Activated naive CD4-positive, alpha-beta T cell treated with anti-CD3 and anti-CD28 coated beads, Interleukin-2, amount 10 ng/mL, durations not matched to agents 7 days and 5 days (primary cell): ENCODE measurements around the gene SAMD8.
"Not testable (repeated sequence)": the region's sequence is repeated elsewhere in the genome, so short reads cannot be mapped to it uniquely, and the experiment has no call there.

Source experiments
- CTCF ChIA-PET: fragments of 350-600 bp; sonication (Branson Sonifier 250); formaldehyde crosslinking; loops from one replicate; lab custom pipeline; 2021; ENCODE audit warnings: antibody characterized with exemption; lab: Charles Lee
- DNase-seq: peaks from one replicate; pipeline ENCODE4 v3.0.0-alpha.2; 2020
- H3K27ac Mint-ChIP-seq: one replicate; pipeline ENCODE4 v1.8.0; 2021; ENCODE audit warnings: mild to moderate bottlenecking, moderate library complexity, mixed read lengths
- H3K27me3 Mint-ChIP-seq: one replicate; pipeline ENCODE4 v1.8.0; 2021; ENCODE audit warnings: mild to moderate bottlenecking, mixed read lengths
- H3K36me3 Mint-ChIP-seq: one replicate; pipeline ENCODE4 v1.8.0; 2021; ENCODE audit warnings: mixed read lengths
- H3K4me1 Mint-ChIP-seq: one replicate; pipeline ENCODE4 v1.8.0; 2021; ENCODE audit warnings: mixed read lengths
- H3K4me3 Mint-ChIP-seq: one replicate; pipeline ENCODE4 v1.8.0; 2021; ENCODE audit warnings: mild to moderate bottlenecking, moderate library complexity, mixed read lengths
- H3K9me3 Mint-ChIP-seq: one replicate; pipeline ENCODE4 v1.8.0; 2021; ENCODE audit warnings: mixed read lengths

SAMD8 gene

GRCh38 chr10:75206638-75207037 lies 95.2 kb downstream of the SAMD8 start:
- H3K27me3 Mint-ChIP-seq, H3K9me3 Mint-ChIP-seq, H3K36me3 Mint-ChIP-seq, H3K27ac Mint-ChIP-seq, H3K4me3 Mint-ChIP-seq, DNase-seq: not testable (repeated sequence)
- CTCF ChIA-PET, result interaction anchor here (1.3 to 3.3 kb wide), 2 partner anchors 19 to 29 kb away, joined by 3 to 14 read pairs; partner anchors contain the start of gene COMTD1
- H3K4me1 Mint-ChIP-seq, result peaks cover 22% of the 10 kb centered on the region

GRCh38 chr10:75207079-75207856 lies 95.8 kb downstream of the SAMD8 start:
- peaks cover 5% of the 10 kb centered on the region for H3K36me3 Mint-ChIP-seq
- H3K4me1 Mint-ChIP-seq, result peaks cover 26% of the 10 kb centered on the region
- CTCF ChIA-PET, result interaction anchor here (1.0 to 3.3 kb wide), 2 partner anchors 20 to 28 kb away, joined by 5 to 14 read pairs; partner anchors contain the start of gene COMTD1
- no peaks in the 10 kb centered on the region for H3K9me3 Mint-ChIP-seq
- no peak overlapping the region for H3K27ac Mint-ChIP-seq
- H3K27me3 Mint-ChIP-seq, result peaks cover 4% of the 10 kb centered on the region
- H3K4me3 Mint-ChIP-seq, result no peak overlapping the region
- DNase-seq, result no peak

- H3K4me1 Mint-ChIP-seq, result peaks cover 32% of the 10 kb centered on the region
- H3K27me3 Mint-ChIP-seq, result peaks cover 4% of the 10 kb centered on the region
- no peak for DNase-seq
- H3K9me3 Mint-ChIP-seq, result no peaks in the 10 kb centered on the region
- CTCF ChIA-PET, result interaction anchor here (0.9 to 3.3 kb wide), 3 partner anchors 20 to 28 kb away, joined by 3 to 14 read pairs (median 5); partner anchors contain the start of gene COMTD1
- H3K36me3 Mint-ChIP-seq, result peaks cover 10% of the 10 kb centered on the region
- H3K27ac Mint-ChIP-seq, result no peak overlapping the region
- H3K4me3 Mint-ChIP-seq, result no peak overlapping the region
Measured at GRCh38 chr10:75207857-75208144, 96.3 kb downstream of the SAMD8 start.

GRCh38 chr10:75208181-75208580 lies 96.7 kb downstream of the SAMD8 start:
- no peak for DNase-seq

GRCh38 chr10:75209086-75209920 lies 97.8 kb downstream of the SAMD8 start:
- H3K36me3 Mint-ChIP-seq, result peaks cover 15% of the 10 kb centered on the region
- CTCF ChIA-PET, result interaction anchor here (0.5 to 4.4 kb wide), 6 partner anchors 19 to 1275 kb away, joined by 3 to 34 read pairs (median 13); partner anchors contain the start of gene COMTD1

More at GRCh38 chr10:75208181-75208580, 96.7 kb downstream of the SAMD8 start:
- peaks cover 11% of the 10 kb centered on the region for H3K36me3 Mint-ChIP-seq
- no peaks in the 10 kb centered on the region for H3K9me3 Mint-ChIP-seq
- peak overlapping the region; percentile 11 for H3K27ac Mint-ChIP-seq
- H3K4me3 Mint-ChIP-seq, result no peak overlapping the region
- CTCF ChIA-PET, result interaction anchor here (0.9 to 3.3 kb wide), 3 partner anchors 21 to 27 kb away, joined by 3 to 14 read pairs (median 5); partner anchors contain the start of gene COMTD1
- peaks cover 4% of the 10 kb centered on the region for H3K27me3 Mint-ChIP-seq
- H3K4me1 Mint-ChIP-seq, result peaks cover 33% of the 10 kb centered on the region

GRCh38 chr10:75209921-75210281 lies 98.4 kb downstream of the SAMD8 start:
- Mint-ChIP-seq H3K36me3 (peaks cover 18% of the 10 kb centered on the region), H3K27me3 (peaks cover 4% of the 10 kb centered on the region), H3K27ac (peak overlapping the region; percentile 100), H3K4me1 (peaks cover 38% of the 10 kb centered on the region), H3K9me3 (no peaks in the 10 kb centered on the region), H3K4me3 (peak overlapping the region; percentile 91)
- peak; percentile 88 for DNase-seq
- CTCF ChIA-PET, result interaction anchor here (0.5 to 4.4 kb wide), 6 partner anchors 18 to 1276 kb away, joined by 3 to 34 read pairs (median 13); partner anchors contain the start of gene COMTD1

More at GRCh38 chr10:75209086-75209920, 97.8 kb downstream of the SAMD8 start:
- Mint-ChIP-seq H3K27ac (peak overlapping the region; percentile 100), H3K4me1 (peaks cover 38% of the 10 kb centered on the region), H3K27me3 (peaks cover 4% of the 10 kb centered on the region), H3K9me3 (no peaks in the 10 kb centered on the region), H3K4me3 (peak overlapping the region; percentile 91)
- no peak for DNase-seq

GRCh38 chr10:75210282-75211006 lies 99.0 kb downstream of the SAMD8 start, which contains the start of gene VDAC2:
VDAC2 (plus strand) TSS chr10:75210796; CDS start chr10:75211159, 363 bp downstream.
- CTCF ChIA-PET, result interaction anchor here (1.0 to 4.4 kb wide), 6 partner anchors 18 to 99 kb away, joined by 3 to 34 read pairs (median 15); partner anchors contain the start of genes COMTD1 and SAMD8
- no peaks in the 10 kb centered on the region for H3K9me3 Mint-ChIP-seq
- H3K4me1 Mint-ChIP-seq, result peaks cover 38% of the 10 kb centered on the region
- H3K4me3 Mint-ChIP-seq, result peak within 1 kb of the TSS; percentile 91
- DNase-seq, result peak; percentile 94
- H3K36me3 Mint-ChIP-seq, result peaks cover 19% of the 10 kb centered on the region
- peaks cover 4% of the 10 kb centered on the region for H3K27me3 Mint-ChIP-seq
- peak within 1 kb of the TSS; percentile 100 for H3K27ac Mint-ChIP-seq

- H3K27ac Mint-ChIP-seq, result peak overlapping the region; percentile 100
Measured at GRCh38 chr10:75211007-75211691, 99.7 kb downstream of the SAMD8 start.

GRCh38 chr10:75212343-75212742 lies 100.9 kb downstream of the SAMD8 start:
- Mint-ChIP-seq H3K4me3 (peak overlapping the region; percentile 91), H3K4me1 (peaks cover 47% of the 10 kb centered on the region)

More at GRCh38 chr10:75211007-75211691, 99.7 kb downstream of the SAMD8 start:
- no peaks in the 10 kb centered on the region for H3K9me3 Mint-ChIP-seq
- H3K4me3 Mint-ChIP-seq, result peak overlapping the region; percentile 91
- CTCF ChIA-PET, result interaction anchor here (1.0 to 4.4 kb wide), 7 partner anchors 12 to 99 kb away, joined by 3 to 34 read pairs (median 8); partner anchors contain the start of genes COMTD1 and SAMD8
- H3K27me3 Mint-ChIP-seq, result peaks cover 4% of the 10 kb centered on the region
- H3K4me1 Mint-ChIP-seq, result peaks cover 42% of the 10 kb centered on the region
- DNase-seq, result peak; percentile 47
- H3K36me3 Mint-ChIP-seq, result peaks cover 24% of the 10 kb centered on the region

GRCh38 chr10:75220274-75220673 lies 108.8 kb downstream of the SAMD8 start:
- no peaks in the 10 kb centered on the region for H3K27me3 Mint-ChIP-seq
- H3K4me1 Mint-ChIP-seq, result peaks cover 35% of the 10 kb centered on the region
- H3K27ac Mint-ChIP-seq, result no peak overlapping the region
- no peak overlapping the region for H3K4me3 Mint-ChIP-seq
- CTCF ChIA-PET, result interaction anchor here (0.6 to 1.1 kb wide), 3 partner anchors 9 to 15 kb away, joined by 3 to 5 read pairs (median 3); partner anchors contain the start of gene COMTD1
- H3K36me3 Mint-ChIP-seq, result peaks cover 70% of the 10 kb centered on the region
- no peaks in the 10 kb centered on the region for H3K9me3 Mint-ChIP-seq
- DNase-seq, result no peak

More at GRCh38 chr10:75212343-75212742, 100.9 kb downstream of the SAMD8 start:
- CTCF ChIA-PET, result interaction anchor here (0.9 to 4.4 kb wide), 7 partner anchors 11 to 25 kb away, joined by 3 to 34 read pairs (median 4); partner anchors contain the start of gene COMTD1
- Mint-ChIP-seq H3K9me3 (no peaks in the 10 kb centered on the region), H3K27me3 (no peaks in the 10 kb centered on the region), H3K36me3 (peaks cover 30% of the 10 kb centered on the region), H3K27ac (no peak overlapping the region)
- no peak for DNase-seq

GRCh38 chr10:75221492-75221891 lies 110.0 kb downstream of the SAMD8 start:
- not testable (repeated sequence) for H3K9me3 Mint-ChIP-seq, H3K4me3 Mint-ChIP-seq, DNase-seq, H3K27ac Mint-ChIP-seq, H3K27me3 Mint-ChIP-seq
- CTCF ChIA-PET, result interaction anchor here (1.0 kb wide), 1 partner anchor 9 kb away, joined by 4 read pairs; no protein-coding TSS in a partner anchor
- H3K36me3 Mint-ChIP-seq, result peaks cover 68% of the 10 kb centered on the region
- H3K4me1 Mint-ChIP-seq, result peaks cover 37% of the 10 kb centered on the region

GRCh38 chr10:75223507-75223906 lies 112.1 kb downstream of the SAMD8 start:
- Mint-ChIP-seq H3K27ac (no peak overlapping the region), H3K36me3 (peaks cover 65% of the 10 kb centered on the region), H3K4me3 (no peak overlapping the region), H3K4me1 (peaks cover 47% of the 10 kb centered on the region), H3K9me3 (no peaks in the 10 kb centered on the region), H3K27me3 (no peaks in the 10 kb centered on the region)
- CTCF ChIA-PET, result interaction anchor here (0.9 to 2.2 kb wide), 2 partner anchors 12 to 36 kb away, joined by 3 to 6 read pairs; no protein-coding TSS in a partner anchor
- no peak for DNase-seq
